ENCODE results near the gene LITAFD.

DNA sequence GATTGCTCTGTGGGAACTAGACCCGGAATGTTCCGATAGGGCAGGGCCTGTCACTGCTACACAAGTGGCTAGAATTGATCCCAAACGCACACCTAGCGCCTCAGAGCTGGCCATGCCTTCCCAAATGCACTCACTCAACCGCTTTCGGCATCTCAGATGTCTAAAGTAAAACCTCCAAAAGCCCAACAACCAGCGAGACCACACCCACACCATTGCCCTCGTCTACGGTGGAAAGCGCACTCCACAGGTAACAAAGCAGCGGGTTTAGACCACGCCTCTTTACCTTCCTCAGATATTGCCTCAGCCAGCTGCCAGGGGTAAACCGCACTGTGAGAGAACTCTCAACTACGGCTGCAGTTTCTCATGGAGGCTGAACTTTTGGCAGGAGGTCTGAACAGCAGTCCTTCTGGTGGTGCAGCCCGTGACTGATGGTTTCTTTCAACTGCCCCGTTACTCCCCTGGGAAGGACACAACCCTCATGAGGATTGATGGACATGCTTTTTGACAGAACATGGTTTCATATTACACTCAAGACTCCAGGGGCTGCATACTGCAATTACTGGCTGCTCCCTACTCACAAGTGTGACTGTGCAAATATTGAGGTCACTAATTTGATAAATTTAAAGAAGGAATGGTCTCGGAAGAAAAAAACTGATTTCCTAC, 47.1 kb downstream of the LITAFD start:
- TF ChIP-seq POLR2AphosphoS5 (IDR thresholded peaks at IDR 0.05; ENCODE audit: borderline replicate concordance, low read depth, low read length) (no peak), EZH2 (IDR thresholded peaks at IDR 0.05) (no peak)
